Stimulated activated effector memory CD8-positive, alpha-beta T cell treated with anti-CD3 and anti-CD28 coated beads, Interleukin-12 subunit alpha, Interleukin-12 subunit beta, amount 100 ng/mL, for 72 hours (primary cell): ENCODE measurements around the gene CECR2.

Experiments used
- ATAC-seq: fragments of 150-1000 bp; cut with Tn5 transposase; 2 replicates; pipeline ENCODE4 v1.10.0; 2021
- DNase-seq, 2 donors: peaks; one replicate each; pipeline ENCODE4 v3.0.0; 2021 to 2022; ENCODE audit warnings: low spot score in 2 of 2
- H3K27ac Mint-ChIP-seq: one replicate; pipeline ENCODE4 v1.8.0; 2022; ENCODE audit warnings: mild to moderate bottlenecking, mixed read lengths
- H3K36me3 Mint-ChIP-seq: one replicate; pipeline ENCODE4 v1.8.0; 2022; ENCODE audit warnings: mild to moderate bottlenecking, mixed read lengths
- H3K4me1 Mint-ChIP-seq: one replicate; pipeline ENCODE4 v1.8.0; 2022; ENCODE audit warnings: mixed read lengths
- H3K4me3 Mint-ChIP-seq: one replicate; pipeline ENCODE4 v1.8.0; 2022; ENCODE audit warnings: mild to moderate bottlenecking, mixed read lengths
- H3K9me3 Mint-ChIP-seq: one replicate; pipeline ENCODE4 v1.8.0; 2022; ENCODE audit warnings: mixed read lengths

The CECR2 gene

DNA sequence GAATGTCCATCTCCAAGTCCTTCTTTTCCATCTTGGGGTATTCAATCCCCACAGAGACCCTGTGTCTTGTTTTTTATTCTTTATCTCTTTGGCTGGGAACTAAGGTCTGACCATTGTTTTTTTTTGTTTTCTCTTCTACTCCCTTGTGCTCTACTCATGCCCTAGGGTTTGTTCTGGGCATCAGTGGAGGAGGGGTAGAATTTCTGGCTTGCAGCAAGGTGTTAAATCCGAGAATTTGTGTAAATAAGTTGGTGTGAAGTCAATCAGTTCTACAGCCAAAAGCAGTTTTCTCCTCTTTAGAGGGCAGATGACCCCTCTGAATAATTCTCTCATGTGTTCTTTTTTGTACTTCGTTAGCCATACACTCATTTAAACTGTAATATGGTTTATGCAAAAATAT lies 10.7 kb downstream of the CECR2 start:
- Mint-ChIP-seq H3K4me1 (no peaks in the 10 kb centered on the region), H3K36me3 (no peaks in the 10 kb centered on the region), H3K4me3 (no peak overlapping the region), H3K27ac (no peak overlapping the region), H3K9me3 (no peaks in the 10 kb centered on the region)
- DNase-seq = no peak
- ATAC-seq = no peak

DNA sequence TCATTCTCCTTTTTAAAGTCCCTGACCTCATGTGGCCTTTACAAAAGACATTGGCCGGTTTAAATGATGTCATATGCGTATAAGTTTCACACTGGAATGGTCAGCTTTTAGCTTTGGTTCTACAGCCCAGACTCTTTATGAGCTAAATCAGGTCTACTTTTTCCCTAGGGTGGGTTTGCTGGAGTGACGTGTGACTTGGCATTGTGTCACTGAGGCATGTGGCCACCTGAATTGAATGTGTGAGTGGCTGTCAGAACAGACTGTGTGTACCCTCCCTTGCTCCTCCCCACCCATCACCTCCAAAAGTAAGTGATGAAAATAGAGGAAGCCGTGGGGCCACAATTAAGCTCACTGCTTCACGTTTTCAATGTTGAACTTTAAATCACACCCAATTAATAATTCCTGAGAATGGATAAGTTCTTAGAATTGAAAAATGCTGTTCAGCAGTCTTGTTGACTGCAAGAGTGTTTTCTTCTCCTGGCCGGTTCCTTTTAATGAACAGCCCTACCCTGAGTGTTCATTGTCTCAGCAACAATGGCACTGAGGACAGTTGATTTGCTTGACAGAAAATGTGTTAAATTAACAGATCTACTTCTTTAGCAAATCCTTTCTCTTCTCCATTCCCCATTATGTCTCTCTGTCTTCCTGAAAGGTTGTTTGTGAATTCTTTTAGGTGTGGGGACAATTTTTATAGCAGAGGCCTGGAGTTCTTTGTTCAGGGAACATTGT lies 11.3 kb downstream of the CECR2 start:
- Mint-ChIP-seq H3K4me3 (no peak overlapping the region), H3K27ac (no peak overlapping the region), H3K9me3 (no peaks in the 10 kb centered on the region), H3K36me3 (no peaks in the 10 kb centered on the region), H3K4me1 (no peaks in the 10 kb centered on the region)
- ATAC-seq (no peak), DNase-seq (no peak)

- no peaks in the 10 kb centered on the region for H3K36me3 Mint-ChIP-seq
- no peak for ATAC-seq
- no peak overlapping the region for H3K4me3 Mint-ChIP-seq
- no peaks in the 10 kb centered on the region for H3K9me3 Mint-ChIP-seq
- no peaks in the 10 kb centered on the region for H3K4me1 Mint-ChIP-seq
- no peak overlapping the region for H3K27ac Mint-ChIP-seq
- no peak for DNase-seq
Measured at GRCh38 chr22:17381192-17381913, 12.1 kb downstream of the CECR2 start.

- Mint-ChIP-seq H3K27ac (no peak overlapping the region), H3K4me3 (no peak overlapping the region), H3K4me1 (no peaks in the 10 kb centered on the region), H3K36me3 (no peaks in the 10 kb centered on the region), H3K9me3 (no peaks in the 10 kb centered on the region)
- DNase-seq (no peak), ATAC-seq (no peak)
Measured at GRCh38 chr22:17384612-17385330, 15.5 kb downstream of the CECR2 start.

DNA sequence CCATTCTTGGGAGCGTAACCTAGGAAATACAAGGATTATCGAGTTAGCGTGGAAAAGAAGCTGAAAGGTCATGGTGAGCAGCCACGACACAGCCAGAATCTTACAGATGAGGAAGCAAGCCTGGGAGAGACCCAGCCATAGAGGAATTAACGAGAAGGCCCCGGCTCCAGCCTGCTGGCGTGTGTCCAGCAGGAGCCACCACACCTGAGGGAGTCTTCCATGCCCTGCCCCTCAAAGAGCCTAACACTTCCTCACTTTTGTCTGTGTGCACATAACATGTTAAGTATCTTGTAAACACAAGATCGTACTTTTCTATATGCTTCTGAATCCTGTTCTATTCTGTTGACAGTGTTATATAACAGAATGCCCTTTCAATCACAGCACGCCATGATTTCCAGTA lies 18.1 kb downstream of the CECR2 start:
- no peak for DNase-seq

GRCh38 chr22:17388235-17388634 lies 19.0 kb downstream of the CECR2 start:
- ATAC-seq (no peak), DNase-seq (no peak)
- Mint-ChIP-seq H3K36me3 (no peaks in the 10 kb centered on the region), H3K4me1 (no peaks in the 10 kb centered on the region), H3K4me3 (no peak overlapping the region), H3K27ac (no peak overlapping the region), H3K9me3 (no peaks in the 10 kb centered on the region)

More for the DNA sequence above, 18.1 kb downstream of the CECR2 start:
- Mint-ChIP-seq H3K9me3 (no peaks in the 10 kb centered on the region), H3K4me3 (no peak overlapping the region), H3K36me3 (no peaks in the 10 kb centered on the region), H3K4me1 (no peaks in the 10 kb centered on the region), H3K27ac (no peak overlapping the region)
- no peak for ATAC-seq

DNA sequence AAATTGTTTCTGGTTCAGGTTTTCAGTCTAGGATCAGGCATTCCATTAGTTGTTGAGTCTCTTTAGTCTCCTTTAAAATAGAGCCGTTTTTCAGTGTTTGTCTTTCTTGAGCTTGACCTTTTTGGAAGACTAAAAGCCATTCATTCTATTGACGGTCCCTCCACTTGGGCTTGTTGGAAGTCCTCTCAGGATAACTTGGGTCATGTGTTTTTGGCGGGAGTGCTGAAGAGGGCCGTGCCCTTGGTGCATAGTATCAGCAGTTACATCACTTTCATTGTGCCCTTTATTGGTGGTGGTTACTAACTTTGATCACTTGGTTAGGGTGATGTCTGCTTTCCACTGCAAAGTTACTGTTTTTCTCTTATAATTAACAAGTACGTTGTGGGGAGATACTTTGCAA lies 20.8 kb downstream of the CECR2 start:
- no peaks in the 10 kb centered on the region for H3K4me1 Mint-ChIP-seq
- H3K9me3 Mint-ChIP-seq = no peaks in the 10 kb centered on the region
- H3K36me3 Mint-ChIP-seq = no peaks in the 10 kb centered on the region
- DNase-seq (no peak), ATAC-seq (no peak)
- H3K4me3 Mint-ChIP-seq = no peak overlapping the region
- no peak overlapping the region for H3K27ac Mint-ChIP-seq

- Mint-ChIP-seq H3K36me3 (no peaks in the 10 kb centered on the region), H3K27ac (no peak overlapping the region), H3K9me3 (no peaks in the 10 kb centered on the region), H3K4me1 (no peaks in the 10 kb centered on the region), H3K4me3 (no peak overlapping the region)
- ATAC-seq = no peak
- DNase-seq = no peak
Measured at GRCh38 chr22:17396516-17396915, 27.3 kb downstream of the CECR2 start.

- Mint-ChIP-seq H3K36me3 (no peaks in the 10 kb centered on the region), H3K4me1 (no peaks in the 10 kb centered on the region), H3K4me3 (no peak overlapping the region), H3K27ac (no peak overlapping the region), H3K9me3 (no peaks in the 10 kb centered on the region)
- no peak for ATAC-seq
- DNase-seq = no peak
Measured at GRCh38 chr22:17397756-17398547, 28.7 kb downstream of the CECR2 start.

- no peaks in the 10 kb centered on the region for H3K36me3 Mint-ChIP-seq
- ATAC-seq (no peak), DNase-seq (no peak)
- no peak overlapping the region for H3K4me3 Mint-ChIP-seq
- H3K27ac Mint-ChIP-seq = no peak overlapping the region
- no peaks in the 10 kb centered on the region for H3K9me3 Mint-ChIP-seq
- no peaks in the 10 kb centered on the region for H3K4me1 Mint-ChIP-seq
Measured at GRCh38 chr22:17400305-17400704, 31.0 kb downstream of the CECR2 start.

DNA sequence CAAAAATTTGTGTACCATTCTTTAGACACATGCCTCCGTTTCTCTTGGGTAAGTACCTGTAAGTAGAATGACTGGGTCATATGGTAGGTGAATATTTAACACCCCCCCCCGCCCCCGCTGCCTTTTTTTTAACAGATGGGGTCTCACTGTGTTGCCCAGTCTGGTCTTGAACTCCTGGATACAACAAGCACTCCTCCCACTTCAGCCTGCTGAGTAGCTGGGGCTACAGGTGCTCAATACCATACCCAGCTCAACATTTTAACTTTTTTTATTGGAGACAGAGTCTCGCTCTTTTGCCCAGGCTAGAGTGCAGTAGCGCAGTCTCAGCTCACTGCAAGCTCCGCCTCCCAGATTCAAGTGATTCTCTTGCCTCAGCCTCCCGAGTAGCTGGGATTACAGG lies 32.5 kb downstream of the CECR2 start:
- H3K36me3 Mint-ChIP-seq = no peaks in the 10 kb centered on the region
- no peak overlapping the region for H3K27ac Mint-ChIP-seq
- H3K4me1 Mint-ChIP-seq = no peaks in the 10 kb centered on the region
- no peak overlapping the region for H3K4me3 Mint-ChIP-seq
- H3K9me3 Mint-ChIP-seq = no peaks in the 10 kb centered on the region
- ATAC-seq (no peak), DNase-seq (no peak)

GRCh38 chr22:17402293-17402692 lies 33.0 kb downstream of the CECR2 start:
- no peak overlapping the region for H3K27ac Mint-ChIP-seq
- no peaks in the 10 kb centered on the region for H3K36me3 Mint-ChIP-seq
- ATAC-seq (no peak), DNase-seq (no peak)
- no peak overlapping the region for H3K4me3 Mint-ChIP-seq
- no peaks in the 10 kb centered on the region for H3K9me3 Mint-ChIP-seq
- no peaks in the 10 kb centered on the region for H3K4me1 Mint-ChIP-seq

GRCh38 chr22:17403906-17404305 lies 34.6 kb downstream of the CECR2 start:
- ATAC-seq (no peak), DNase-seq (no peak)
- Mint-ChIP-seq H3K9me3 (no peaks in the 10 kb centered on the region), H3K4me1 (no peaks in the 10 kb centered on the region), H3K27ac (no peak overlapping the region), H3K36me3 (no peaks in the 10 kb centered on the region), H3K4me3 (no peak overlapping the region)

DNA sequence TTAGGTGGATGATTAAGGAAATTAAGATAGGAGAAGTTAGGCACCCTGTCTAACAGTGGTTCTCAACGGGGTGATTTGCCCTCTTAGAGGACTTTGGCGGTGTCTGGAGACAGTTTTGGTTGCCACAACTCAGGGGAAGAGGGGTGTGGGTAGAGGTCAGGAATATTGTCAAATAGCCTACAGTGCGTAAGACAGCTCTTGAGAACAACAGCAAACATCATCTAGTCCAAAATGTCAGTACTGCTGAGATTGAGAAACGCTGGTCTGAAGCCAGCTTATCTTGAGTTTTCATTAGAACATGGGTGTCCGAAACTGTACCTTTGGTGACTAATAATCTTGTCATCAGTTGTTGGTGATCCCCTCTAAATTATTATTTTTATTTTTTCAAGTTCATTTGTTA lies 38.4 kb downstream of the CECR2 start:
- Mint-ChIP-seq H3K4me1 (no peaks in the 10 kb centered on the region), H3K4me3 (no peak overlapping the region)
- no peak for DNase-seq

GRCh38 chr22:17410576-17410975 lies 41.3 kb downstream of the CECR2 start:
- no peak overlapping the region for H3K27ac Mint-ChIP-seq
- no peaks in the 10 kb centered on the region for H3K36me3 Mint-ChIP-seq
- ATAC-seq (no peak), DNase-seq (no peak)
- no peaks in the 10 kb centered on the region for H3K9me3 Mint-ChIP-seq
- no peak overlapping the region for H3K4me3 Mint-ChIP-seq
- no peaks in the 10 kb centered on the region for H3K4me1 Mint-ChIP-seq

More for the DNA sequence above, 38.4 kb downstream of the CECR2 start:
- Mint-ChIP-seq H3K36me3 (no peaks in the 10 kb centered on the region), H3K9me3 (no peaks in the 10 kb centered on the region), H3K27ac (no peak overlapping the region)
- ATAC-seq = no peak
